HepG2 (cell line): ENCODE measurements around the gene LYG2. TPM values are rescaled to one million over a fixed set of nuclear protein-coding genes. Genes with fewer than 3 reads are reported as not detected.
A peak's percentile ranks its signal among the peaks of the same experiment; 100 is the strongest.

ENCODE experiments used
- CBX5 ChIP-seq: sonication (generic); formaldehyde crosslinking; IDR thresholded peaks from 2 replicates; pipeline ENCODE4 v1.4.0; 2020; ENCODE audit warnings: missing genetic modification reagents, borderline replicate concordance
- ERF ChIP-seq: IDR thresholded peaks from 2 replicates; pipeline ENCODE4 v1.6.1; 2018; ENCODE audit warnings: missing biosample characterization, missing genetic modification reagents
- FOXK2 ChIP-seq: fragments of 450-650 bp; IDR thresholded peaks from 2 replicates; pipeline ENCODE4 v1.6.1; 2016
- GATAD1 ChIP-seq: IDR thresholded peaks from 2 replicates; pipeline ENCODE4 v1.6.1; 2016; ENCODE audit warnings: missing genetic modification reagents, missing compliant biosample characterization
- IRF2 ChIP-seq: IDR thresholded peaks from 2 replicates; pipeline ENCODE4 v1.6.1; 2018; ENCODE audit warnings: missing genetic modification reagents, missing compliant biosample characterization
- KDM6A ChIP-seq: IDR thresholded peaks from 2 replicates; pipeline ENCODE4 v1.6.1; 2016; ENCODE audit warnings: low read depth
- KLF16 ChIP-seq, 2 experiments: sonication (generic) in 1 of 2; formaldehyde crosslinking in 1 of 2; IDR thresholded peaks; 2 replicates each; pipeline versions ENCODE4 v1.6.1 to v1.8.0; 2016 to 2023; ENCODE audit warnings: missing genetic modification reagents in 2 of 2, missing compliant biosample characterization in 1 of 2
- NFIC ChIP-seq: IDR thresholded peaks from 2 replicates; pipeline ENCODE4 v1.6.1; 2012; ENCODE audit warnings: mild to moderate bottlenecking, low read length, inconsistent platforms
- NFKBIZ ChIP-seq: IDR thresholded peaks from 2 replicates; pipeline ENCODE4 v1.6.1; 2018; ENCODE audit warnings: missing genetic modification reagents, missing compliant biosample characterization
- NR2F2 ChIP-seq: IDR thresholded peaks from 2 replicates; pipeline ENCODE4 v1.6.1; 2012; ENCODE audit warnings: low read depth, inconsistent platforms, borderline replicate concordance
- REST ChIP-seq, 2 experiments: IDR thresholded peaks; 2 replicates each; pipeline ENCODE4 v1.6.1; 2011 to 2012; ENCODE audit warnings: low read length in 2 of 2, borderline replicate concordance in 1 of 2, low read depth in 1 of 2, mild to moderate bottlenecking in 1 of 2, moderate library complexity in 1 of 2
- TEAD2 ChIP-seq: sonication (generic); formaldehyde crosslinking; IDR thresholded peaks from 2 replicates; pipeline ENCODE4 v1.9.0; 2021; ENCODE audit warnings: missing genetic modification reagents
- TGIF2 ChIP-seq: IDR thresholded peaks from 2 replicates; pipeline ENCODE4 v1.6.1; 2016; ENCODE audit warnings: control low read depth, missing compliant biosample characterization
- YEATS2 ChIP-seq: sonication (generic); formaldehyde crosslinking; IDR thresholded peaks from 2 replicates; pipeline ENCODE4 v1.4.0; 2020; ENCODE audit warnings: missing genetic modification reagents, borderline replicate concordance
- ZNF331 ChIP-seq: sonication (generic); formaldehyde crosslinking; IDR thresholded peaks from 2 replicates; pipeline ENCODE4 v1.4.0; 2020; ENCODE audit warnings: missing genetic modification reagents
- ZNF362 ChIP-seq: sonication (generic); formaldehyde crosslinking; IDR thresholded peaks from 2 replicates; pipeline ENCODE4 v1.4.0; 2020; ENCODE audit warnings: missing genetic modification reagents, mild to moderate bottlenecking, borderline replicate concordance
- ZNF503 ChIP-seq: sonication (generic); formaldehyde crosslinking; IDR thresholded peaks from 2 replicates; pipeline ENCODE4 v1.4.0; 2020; ENCODE audit warnings: missing genetic modification reagents
- ZNF549 ChIP-seq: sonication (generic); formaldehyde crosslinking; IDR thresholded peaks from 2 replicates; pipeline ENCODE4 v1.5.0; 2020; ENCODE audit warnings: missing genetic modification reagents
- ZNF605 ChIP-seq: sonication (generic); formaldehyde crosslinking; IDR thresholded peaks from 2 replicates; pipeline ENCODE4 v1.8.0; 2022; ENCODE audit warnings: mild to moderate bottlenecking, missing genetic modification reagents
- ZNF639 ChIP-seq: conservative IDR thresholded peaks from 2 replicates; pipeline ENCODE4 v1.6.1; 2018; ENCODE audit warnings: missing genetic modification reagents
- ZNF816 ChIP-seq: sonication (generic); formaldehyde crosslinking; IDR thresholded peaks from 2 replicates; pipeline ENCODE4 v1.8.0; 2022; ENCODE audit warnings: missing genetic modification reagents, mild to moderate bottlenecking, borderline replicate concordance
- ZSCAN5A ChIP-seq: sonication (generic); formaldehyde crosslinking; IDR thresholded peaks from 2 replicates; pipeline ENCODE4 v1.8.0; 2022; ENCODE audit warnings: mild to moderate bottlenecking, missing genetic modification reagents, borderline replicate concordance
- polyA plus RNA-seq, 8 experiments: library from polyadenylated mRNA; depleted of rRNA in 3 of 8; stranded (reverse) in 7 of 8; unstranded in 1 of 8; fragments of >200 nt; fragmentation: Illumina TruSeq in 4 of 8; extraction: Trizol in 4 of 8; gene quantifications; 2 replicates each; pipeline versions ENCODE4 v1.2.1 to v1.2.3, GENCODE V29; 2011 to 2016; ENCODE audit warnings: low read depth in 4 of 8, missing spikeins in 1 of 8, mixed read lengths in 1 of 8; ENCODE audit not compliant: insufficient read depth in 1 of 8
- total RNA-seq, 5 experiments: library from RNA; depleted of rRNA; stranded (reverse); fragments of >200 nt; fragmentation: Illumina TruSeq; extraction: Trizol; gene quantifications; 2 replicates each; pipeline ENCODE4 v1.2.3, GENCODE V29; 2016; ENCODE audit warnings: low read depth in 1 of 5

Gene LYG2
- total and polyA plus RNA-seq, 2 of the 13 experiments (the other 11 are each of a cell fraction or from before 2014, with no cell fraction given) = 0.15 to 0.18 TPM

GRCh38 chr2:99278793-99279291, 23.4 kb upstream of the LYG2 start (continued):
- TF ChIP-seq REST (IDR thresholded peaks at IDR 0.05; ENCODE audit: borderline replicate concordance in 1 of 2, low read depth in 1 of 2, low read length in 2 of 2) (peak in 1 of 2 experiments; percentile 59; a peak in 2 of 4 replicates), KDM6A (CRISPR knock-in tag) (peak; percentile 78), TEAD2 (CRISPR knock-in tag) (no peak), ZNF362 (CRISPR knock-in tag) (peak; percentile 51; the same call in 1 of the 2 replicates), YEATS2 (CRISPR knock-in tag) (peak; percentile 81; the same call in 1 of the 2 replicates), KLF16 (CRISPR knock-in tag; IDR thresholded peaks at IDR 0.05) (peak in 1 of 2 experiments; percentile 94; a peak in 2 of 4 replicates), GATAD1 (CRISPR knock-in tag) (peak; percentile 73; the same call in 1 of the 2 replicates), IRF2 (CRISPR knock-in tag) (peak; percentile 97), CBX5 (peak; percentile 45; the same call in 1 of the 2 replicates), ZNF331 (peak; percentile 97), FOXK2 (0 out of 2 replicates have a peak, but pooled peaks have one; percentile 13), ZNF549 (CRISPR knock-in tag) (no peak), NR2F2 (peak; percentile 94), ZNF816 (no peak), ZNF639 (CRISPR knock-in tag) (peak; percentile 73; the same call in 1 of the 2 replicates), TGIF2 (CRISPR knock-in tag) (peak; percentile 96), ERF (CRISPR knock-in tag) (peak; percentile 94), ZNF503 (CRISPR knock-in tag) (peak; percentile 95), NFKBIZ (CRISPR knock-in tag) (peak; percentile 97), ZSCAN5A (CRISPR knock-in tag) (no peak), ZNF605 (CRISPR knock-in tag) (peak; percentile 4; the same call in 1 of the 2 replicates), NFIC (peak; percentile 90)
